ENCODE results near the gene AGMAT. TPM values are rescaled to one million over a fixed set of nuclear protein-coding genes. Genes with fewer than 3 reads are reported as not detected.

AGMAT gene
- total and polyA plus RNA-seq, 2 donors from 2014 or later = 6.2 to 119 TPM

- peaks cover 12 to 49% (median 29%) of the 10 kb centered on the region in 3 donors for H3K36me3 ChIP-seq (ENCODE audit: control insufficient read depth in 2 of 3, insufficient read depth in 3 of 3, low read length in 3 of 3)
- intact Hi-C loops (cut with DNase I) = no loop called here
Observed at GRCh38 chr1:15543589-15544568, 41.0 kb downstream of the AGMAT start.

GRCh38 chr1:15543251-15543588, 41.6 kb downstream of the AGMAT start:
- peaks cover 14 to 48% (median 31%) of the 10 kb centered on the region in 3 donors for H3K36me3 ChIP-seq (ENCODE audit: control insufficient read depth in 2 of 3, insufficient read depth in 3 of 3, low read length in 3 of 3)

More at GRCh38 chr1:15543589-15544568, 41.0 kb downstream of the AGMAT start:
- FAIRE-seq (no peak), DNase-seq (no peak)
- Histone ChIP-seq H3K27ac (ENCODE audit: low read depth in 2 of 2, low read length in 2 of 2) (no peak overlapping the region), H3K9ac (ENCODE audit: low read length in 3 of 3) (no peak overlapping the region), H3K9me3 (ENCODE audit: control insufficient read depth in 2 of 3, insufficient read depth in 1 of 3, low read length in 3 of 3) (no peaks in the 10 kb centered on the region), H3K4me1 (ENCODE audit: control insufficient read depth in 2 of 3, insufficient read depth in 2 of 3, low read depth in 1 of 3, low read length in 3 of 3) (no peaks in the 10 kb centered on the region), H3K4me3 (ENCODE audit: low read length in 3 of 3) (no peak overlapping the region), H3K27me3 (ENCODE audit: control insufficient read depth, insufficient read depth, low read length) (no peaks in the 10 kb centered on the region)
- TF ChIP-seq CTCF (IDR thresholded peaks at IDR 0.05; ENCODE audit: borderline replicate concordance, extremely low read depth, insufficient read depth) = no peak

GRCh38 chr1:15542388-15543250, 42.2 kb downstream of the AGMAT start:
- peak in 3 of 5 donors; percentile 16 to 62 (median 55) for DNase-seq
- intact Hi-C loops (cut with DNase I) = no loop called here
- no peak overlapping the region for H3K4me3 ChIP-seq (ENCODE audit: low read length in 3 of 3)
- H3K27ac ChIP-seq (ENCODE audit: low read depth in 2 of 2, low read length in 2 of 2) = no peak overlapping the region
- peaks cover 9 to 42% (median 27%) of the 10 kb centered on the region in 3 donors for H3K36me3 ChIP-seq (ENCODE audit: control insufficient read depth in 2 of 3, insufficient read depth in 3 of 3, low read length in 3 of 3)
- no peak for TF ChIP-seq CTCF (IDR thresholded peaks at IDR 0.05; ENCODE audit: borderline replicate concordance, extremely low read depth, insufficient read depth)
- H3K27me3 ChIP-seq (ENCODE audit: control insufficient read depth, insufficient read depth, low read length) = no peaks in the 10 kb centered on the region
- no peaks in the 10 kb centered on the region for H3K9me3 ChIP-seq (ENCODE audit: control insufficient read depth in 2 of 3, insufficient read depth in 1 of 3, low read length in 3 of 3)
- H3K4me1 ChIP-seq (ENCODE audit: control insufficient read depth in 2 of 3, insufficient read depth in 2 of 3, low read depth in 1 of 3, low read length in 3 of 3) = no peaks in the 10 kb centered on the region
- H3K9ac ChIP-seq (ENCODE audit: low read length in 3 of 3) = no peak overlapping the region
- FAIRE-seq = no peak

More at GRCh38 chr1:15543251-15543588, 41.6 kb downstream of the AGMAT start:
- TF ChIP-seq CTCF (IDR thresholded peaks at IDR 0.05; ENCODE audit: borderline replicate concordance, extremely low read depth, insufficient read depth) = no peak
- Histone ChIP-seq H3K9me3 (ENCODE audit: control insufficient read depth in 2 of 3, insufficient read depth in 1 of 3, low read length in 3 of 3) (no peaks in the 10 kb centered on the region), H3K4me1 (ENCODE audit: control insufficient read depth in 2 of 3, insufficient read depth in 2 of 3, low read depth in 1 of 3, low read length in 3 of 3) (no peaks in the 10 kb centered on the region), H3K27me3 (ENCODE audit: control insufficient read depth, insufficient read depth, low read length) (no peaks in the 10 kb centered on the region), H3K27ac (ENCODE audit: low read depth in 2 of 2, low read length in 2 of 2) (no peak overlapping the region), H3K9ac (ENCODE audit: low read length in 3 of 3) (no peak overlapping the region), H3K4me3 (ENCODE audit: low read length in 3 of 3) (no peak overlapping the region)
- FAIRE-seq (no peak), DNase-seq (no peak)
- intact Hi-C loops (cut with DNase I) = no loop called here

All from kidney (tissue), 14 donors.